GM10847 (cell line): ENCODE results near the gene SEMA3D.

Experiments
- POLR2A ChIP-seq: IDR thresholded peaks from 2 replicates; pipeline ENCODE4 v1.6.1; 2011; ENCODE audit not compliant: insufficient read length; ENCODE audit errors: extremely low read depth

The SEMA3D gene

GRCh38 chr7:84982199-84982598 lies 204.7 kb downstream of the SEMA3D start:
- TF ChIP-seq POLR2A: no peak

GRCh38 chr7:84981055-84981976 lies 205.5 kb downstream of the SEMA3D start:
- no peak for TF ChIP-seq POLR2A

- TF ChIP-seq POLR2A: no peak
These were observed 211.2 kb downstream of the SEMA3D start for GRCh38 chr7:84975586-84976185.

- no peak for TF ChIP-seq POLR2A
These were observed 215.5 kb downstream of the SEMA3D start for GRCh38 chr7:84971360-84971759.

GRCh38 chr7:84970670-84971069 lies 216.2 kb downstream of the SEMA3D start:
- no peak for TF ChIP-seq POLR2A

- TF ChIP-seq POLR2A: no peak
These were observed 233.6 kb downstream of the SEMA3D start for GRCh38 chr7:84953234-84953633.

- TF ChIP-seq POLR2A: no peak
These were observed 236.0 kb downstream of the SEMA3D start for GRCh38 chr7:84950836-84951235.

GRCh38 chr7:84949501-84949900 lies 237.4 kb downstream of the SEMA3D start:
- TF ChIP-seq POLR2A: no peak

- no peak for TF ChIP-seq POLR2A
These were observed 237.8 kb downstream of the SEMA3D start for GRCh38 chr7:84949067-84949466.

- no peak for TF ChIP-seq POLR2A
These were observed 238.2 kb downstream of the SEMA3D start for GRCh38 chr7:84948634-84949033.

GRCh38 chr7:84946549-84946948 lies 240.3 kb downstream of the SEMA3D start:
- no peak for TF ChIP-seq POLR2A
